Stomach (tissue), 9 donors: ENCODE measurements around the gene UQCC2. TPM values are rescaled to one million over a fixed set of nuclear protein-coding genes. Genes with fewer than 3 reads are reported as not detected.

ENCODE experiments used
- DNase-seq, 2 donors: peaks; one replicate each; pipeline versions ENCODE4 v3.0.0 to v3.0.0-alpha.2; 2013 to 2019
- H3K27ac ChIP-seq, 5 donors: fragments of 200-600 bp in 4 of 5; sonication (generic) in 4 of 5; one replicate each; pipeline ENCODE4 v1.5.1; 2013 to 2019; ENCODE audit warnings: mild to moderate bottlenecking in 1 of 5, moderate library complexity in 1 of 5
- H3K27me3 ChIP-seq, 3 donors: fragments of 200-600 bp; sonication (generic); one replicate each; pipeline ENCODE4 v1.5.1; 2017 to 2019; ENCODE audit warnings: mixed run types in 1 of 3
- H3K36me3 ChIP-seq, 4 donors: fragments of 200-600 bp; sonication (generic); 1 replicate in 3 of 4; 2 replicates in 1 of 4; pipeline ENCODE4 v1.5.1; 2016 to 2019
- H3K4me1 ChIP-seq, 4 donors: fragments of 200-600 bp; sonication (generic); one replicate each; pipeline ENCODE4 v1.5.1; 2016 to 2019
- H3K4me3 ChIP-seq, 4 donors: fragments of 200-600 bp; sonication (generic) in 3 of 4; one replicate each; pipeline ENCODE4 v1.5.1; 2016 to 2019; ENCODE audit warnings: mild to moderate bottlenecking in 1 of 4
- H3K9me3 ChIP-seq, 4 donors: fragments of 200-600 bp; sonication (generic); one replicate each; pipeline ENCODE4 v1.5.1; 2016 to 2019
- EP300 ChIP-seq: sonication (generic); formaldehyde crosslinking; IDR thresholded peaks from one replicate; pipeline ENCODE4 v1.6.1; 2017; ENCODE audit warnings: antibody characterized with exemption
- POLR2A ChIP-seq, 4 donors: fragments of 450-650 bp; IDR thresholded peaks; one replicate each; pipeline ENCODE4 v1.6.1; 2016; ENCODE audit warnings: antibody characterized with exemption in 4 of 4, control low read depth in 2 of 4, mild to moderate bottlenecking in 1 of 4, moderate library complexity in 1 of 4
- POLR2AphosphoS5 ChIP-seq, 3 donors: sonication (generic); formaldehyde crosslinking; IDR thresholded peaks; one replicate each; pipeline ENCODE4 v1.6.1; 2016; ENCODE audit warnings: antibody characterized with exemption in 3 of 3
- WGBS, 5 donors: extraction: QIAGEN DNeasy Blood & Tissue Kit in 3 of 5; methylation state at CpG; one replicate each; pipeline versions ENCODE4 v1.1.5 to v1.1.7; 2013 to 2018; 5-methylcytosine and 5-hydroxymethylcytosine counted together
- intact Hi-C: fragments of 100-400 bp; cut with DNase I; formaldehyde crosslinking; loops from one replicate; pipeline ENCODE4 v1.15.1; 2023; ENCODE audit warnings: low total_unique reads
- polyA plus RNA-seq, 3 donors: library from polyadenylated mRNA; stranded (reverse); fragments of 200-250 nt; gene quantifications; one replicate each; pipeline ENCODE4 v1.2.3, GENCODE V29; 2013
- total RNA-seq, 5 donors: library from RNA; depleted of rRNA; stranded (reverse); fragments of >200 nt; gene quantifications; one replicate each; pipeline versions ENCODE4 v1.1.0 to v1.2.3, GENCODE V29; 2014 to 2016
- TF ChIP-seq, protein P1 (sequence below), 7 experiments: fragments of 450-650 bp in 4 of 7; fragments of 200-600 bp in 3 of 7; sonication (generic) in 3 of 7; IDR thresholded peaks; one replicate each; pipeline ENCODE4 v1.5.1; 2016 to 2019; ENCODE audit warnings: antibody characterized with exemption in 7 of 7, control low read depth in 2 of 7, mild to moderate bottlenecking in 1 of 7
- donor health status: healthy with polysubstance abuse.
- donor health status: Bipolar disorder and iron deficiency.
- donor health status: healthy.

UQCC2 gene
- total and polyA plus RNA-seq, 8 donors, result 4.7 to 109 (median 24.7) TPM

DNA sequence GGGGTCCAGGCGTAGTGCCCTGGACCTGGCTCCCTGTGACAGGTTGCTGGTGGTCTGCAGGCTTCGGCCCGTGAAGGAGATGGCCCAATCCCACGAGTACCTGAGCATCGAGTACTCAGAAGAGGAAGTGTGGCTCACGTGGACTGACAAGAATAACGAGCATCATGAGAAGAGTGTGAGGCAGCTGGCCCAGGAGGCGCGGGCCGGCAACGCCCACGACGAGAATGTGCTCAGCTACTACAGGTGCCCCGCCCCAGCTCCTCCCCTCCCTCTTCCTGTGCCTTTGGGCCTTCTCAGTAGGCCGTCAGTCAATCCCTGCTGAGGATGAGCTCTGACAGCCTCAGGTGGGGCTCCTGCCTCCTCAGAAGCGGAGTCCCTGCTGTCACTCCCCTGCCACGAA, 42.6 kb downstream of the UQCC2 start:
- intact Hi-C loops, result no loop called here
- Histone ChIP-seq H3K27me3 (no peaks in the 10 kb centered on the region), H3K4me3 (no peak overlapping the region), H3K4me1 (peaks cover 0 to 20% (median 0%) of the 10 kb centered on the region in 4 donors), H3K36me3 (peaks cover 47 to 100% (median 97%) of the 10 kb centered on the region in 4 donors), H3K9me3 (no peaks in the 10 kb centered on the region), H3K27ac (peak overlapping the region in 1 of 5 donors; percentile 24)
- 47 to 66% (median 57%) methylated on average over 16 to 17 of the region's 17 CpGs for WGBS, 5 donors
- TF ChIP-seq EP300, result no peak
- peak in 1 of 3 donors; percentile 23 for TF ChIP-seq POLR2AphosphoS5 (IDR thresholded peaks at IDR 0.05)
- TF ChIP-seq POLR2A (IDR thresholded peaks at IDR 0.05), result no peak
- TF ChIP-seq, protein P1, sequence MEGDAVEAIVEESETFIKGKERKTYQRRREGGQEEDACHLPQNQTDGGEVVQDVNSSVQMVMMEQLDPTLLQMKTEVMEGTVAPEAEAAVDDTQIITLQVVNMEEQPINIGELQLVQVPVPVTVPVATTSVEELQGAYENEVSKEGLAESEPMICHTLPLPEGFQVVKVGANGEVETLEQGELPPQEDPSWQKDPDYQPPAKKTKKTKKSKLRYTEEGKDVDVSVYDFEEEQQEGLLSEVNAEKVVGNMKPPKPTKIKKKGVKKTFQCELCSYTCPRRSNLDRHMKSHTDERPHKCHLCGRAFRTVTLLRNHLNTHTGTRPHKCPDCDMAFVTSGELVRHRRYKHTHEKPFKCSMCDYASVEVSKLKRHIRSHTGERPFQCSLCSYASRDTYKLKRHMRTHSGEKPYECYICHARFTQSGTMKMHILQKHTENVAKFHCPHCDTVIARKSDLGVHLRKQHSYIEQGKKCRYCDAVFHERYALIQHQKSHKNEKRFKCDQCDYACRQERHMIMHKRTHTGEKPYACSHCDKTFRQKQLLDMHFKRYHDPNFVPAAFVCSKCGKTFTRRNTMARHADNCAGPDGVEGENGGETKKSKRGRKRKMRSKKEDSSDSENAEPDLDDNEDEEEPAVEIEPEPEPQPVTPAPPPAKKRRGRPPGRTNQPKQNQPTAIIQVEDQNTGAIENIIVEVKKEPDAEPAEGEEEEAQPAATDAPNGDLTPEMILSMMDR (IDR thresholded peaks at IDR 0.05), result no peak
- peak; percentile 42 to 82 for DNase-seq

DNA sequence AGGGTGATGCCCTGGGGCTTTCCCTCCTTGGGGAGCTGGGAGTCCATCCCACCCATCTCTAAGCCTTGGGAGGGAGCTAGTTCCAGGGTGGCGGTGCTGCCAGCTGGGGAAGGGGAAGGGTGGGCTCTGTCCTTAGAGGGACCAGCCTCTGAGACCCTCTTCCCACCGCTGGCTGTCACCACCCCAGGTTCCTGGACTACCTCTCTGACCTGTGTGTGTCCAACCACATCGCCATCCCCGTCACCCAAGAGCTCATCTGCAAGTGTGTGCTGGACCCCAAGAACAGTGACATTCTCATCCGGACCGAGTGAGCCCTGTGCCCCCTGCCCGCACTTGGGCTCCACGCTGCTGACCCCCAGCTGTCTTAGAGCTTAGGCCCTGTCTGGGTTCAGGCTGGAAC, 43.2 kb downstream of the UQCC2 start:
- 93 to 100% (median 97%) methylated on average over 4 to 8 of the region's 8 CpGs for WGBS, 5 donors
- peaks cover 0 to 18% (median 0%) of the 10 kb centered on the region in 4 donors for H3K4me1 ChIP-seq
- intact Hi-C loops, result no loop called here
- H3K9me3 ChIP-seq, result no peaks in the 10 kb centered on the region
- H3K27me3 ChIP-seq, result no peaks in the 10 kb centered on the region
- no peak overlapping the region for H3K27ac ChIP-seq
- no peak overlapping the region for H3K4me3 ChIP-seq
- no peak for DNase-seq
- TF ChIP-seq, protein P1 (IDR thresholded peaks at IDR 0.05), result no peak
- TF ChIP-seq POLR2A (IDR thresholded peaks at IDR 0.05), result no peak
- TF ChIP-seq EP300, result no peak
- no peak for TF ChIP-seq POLR2AphosphoS5 (IDR thresholded peaks at IDR 0.05)
- peaks cover 43 to 100% (median 97%) of the 10 kb centered on the region in 4 donors for H3K36me3 ChIP-seq

DNA sequence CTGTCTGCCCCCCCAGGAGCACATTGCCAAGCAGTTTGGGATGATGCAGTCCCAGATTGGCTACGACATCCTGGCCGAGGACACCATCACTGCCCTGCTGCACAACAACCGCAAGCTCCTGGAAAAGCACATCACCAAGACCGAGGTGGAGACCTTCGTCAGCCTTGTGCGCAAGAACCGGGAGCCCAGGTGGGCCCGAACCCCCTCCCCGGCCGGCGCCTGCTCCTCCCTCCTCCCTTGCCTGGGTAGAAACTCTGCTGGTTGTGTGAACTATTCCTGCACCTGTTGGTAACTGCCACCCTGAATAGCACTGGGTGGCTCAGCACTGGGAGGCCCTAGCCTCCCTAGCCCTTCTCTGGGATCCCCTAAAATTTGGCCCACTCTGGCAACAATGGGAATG, 43.7 kb downstream of the UQCC2 start:
- WGBS, 5 donors, result 94 to 98% (median 97%) methylated on average over 5 to 11 of the region's 11 CpGs
- H3K36me3 ChIP-seq, result peaks cover 43 to 100% (median 98%) of the 10 kb centered on the region in 4 donors
- intact Hi-C loops, result no loop called here
- DNase-seq, result no peak
- no peaks in the 10 kb centered on the region for H3K9me3 ChIP-seq
- peaks cover 0 to 13% (median 0%) of the 10 kb centered on the region in 4 donors for H3K4me1 ChIP-seq
- H3K4me3 ChIP-seq, result no peak overlapping the region
- TF ChIP-seq POLR2AphosphoS5 (IDR thresholded peaks at IDR 0.05), result no peak
- TF ChIP-seq POLR2A (IDR thresholded peaks at IDR 0.05), result no peak
- no peak for TF ChIP-seq EP300
- TF ChIP-seq, protein P1 (IDR thresholded peaks at IDR 0.05), result no peak
- H3K27ac ChIP-seq, result no peak overlapping the region
- H3K27me3 ChIP-seq, result no peaks in the 10 kb centered on the region

DNA sequence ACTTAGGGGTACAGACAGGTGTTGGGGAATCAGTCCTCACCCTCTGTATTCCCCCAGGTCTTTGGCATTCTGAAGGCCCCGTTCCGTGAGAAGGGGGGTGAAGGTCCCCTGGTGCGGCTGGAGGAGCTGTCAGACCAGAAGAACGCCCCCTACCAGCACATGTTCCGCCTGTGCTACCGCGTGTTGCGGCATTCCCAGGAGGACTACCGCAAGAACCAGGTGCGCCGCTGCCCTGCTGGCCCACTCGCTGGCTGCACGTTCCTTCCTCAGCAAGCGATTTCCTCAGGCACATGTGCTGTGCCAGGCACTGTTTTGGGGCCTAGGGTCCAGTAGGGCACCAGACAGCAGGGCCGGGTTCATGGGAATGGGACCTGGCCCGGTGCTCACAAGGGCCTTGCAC, 44.4 kb downstream of the UQCC2 start:
- H3K27me3 ChIP-seq, result no peaks in the 10 kb centered on the region
- 92 to 97% (median 94%) methylated on average over 8 to 16 of the region's 16 CpGs for WGBS, 5 donors
- DNase-seq, result no peak
- no peaks in the 10 kb centered on the region for H3K9me3 ChIP-seq
- TF ChIP-seq EP300 (no peak), POLR2A (IDR thresholded peaks at IDR 0.05) (no peak), POLR2AphosphoS5 (IDR thresholded peaks at IDR 0.05) (no peak)
- TF ChIP-seq, protein P1 (IDR thresholded peaks at IDR 0.05), result no peak
- H3K36me3 ChIP-seq, result peaks cover 43 to 100% (median 100%) of the 10 kb centered on the region in 4 donors
- intact Hi-C loops, result no loop called here
- no peak overlapping the region for H3K27ac ChIP-seq
- peaks cover 0 to 8% (median 0%) of the 10 kb centered on the region in 4 donors for H3K4me1 ChIP-seq
- no peak overlapping the region for H3K4me3 ChIP-seq
